GM12801 (cell line): Measurements from ENCODE around the gene GPC6.

Experiments used
- TF ChIP-seq, protein P1 (sequence below): IDR thresholded peaks from one replicate; pipeline ENCODE4 v1.5.1; 2011; ENCODE audit warnings: control low read depth; ENCODE audit not compliant: insufficient read length; ENCODE audit errors: extremely low read depth

Gene GPC6

DNA sequence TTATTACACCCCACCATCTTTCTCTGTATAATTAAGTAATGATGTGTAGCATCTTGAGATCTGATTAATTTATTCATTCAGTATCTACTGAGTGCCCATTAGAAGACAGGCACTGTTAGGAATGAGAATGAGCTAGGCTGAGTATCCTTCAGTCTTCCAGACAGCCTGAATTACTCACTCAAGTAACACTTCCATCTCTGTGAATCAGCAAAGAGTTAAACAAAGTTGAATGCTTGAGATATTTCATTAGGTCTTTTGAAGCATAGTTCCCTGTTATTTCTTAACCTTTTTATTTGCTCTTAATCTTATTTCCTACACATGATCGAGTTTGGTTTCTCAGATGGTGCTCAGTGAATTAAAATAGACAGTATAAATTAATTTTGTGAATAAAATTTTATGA lies 839.1 kb downstream of the GPC6 start:
- TF ChIP-seq, protein P1, sequence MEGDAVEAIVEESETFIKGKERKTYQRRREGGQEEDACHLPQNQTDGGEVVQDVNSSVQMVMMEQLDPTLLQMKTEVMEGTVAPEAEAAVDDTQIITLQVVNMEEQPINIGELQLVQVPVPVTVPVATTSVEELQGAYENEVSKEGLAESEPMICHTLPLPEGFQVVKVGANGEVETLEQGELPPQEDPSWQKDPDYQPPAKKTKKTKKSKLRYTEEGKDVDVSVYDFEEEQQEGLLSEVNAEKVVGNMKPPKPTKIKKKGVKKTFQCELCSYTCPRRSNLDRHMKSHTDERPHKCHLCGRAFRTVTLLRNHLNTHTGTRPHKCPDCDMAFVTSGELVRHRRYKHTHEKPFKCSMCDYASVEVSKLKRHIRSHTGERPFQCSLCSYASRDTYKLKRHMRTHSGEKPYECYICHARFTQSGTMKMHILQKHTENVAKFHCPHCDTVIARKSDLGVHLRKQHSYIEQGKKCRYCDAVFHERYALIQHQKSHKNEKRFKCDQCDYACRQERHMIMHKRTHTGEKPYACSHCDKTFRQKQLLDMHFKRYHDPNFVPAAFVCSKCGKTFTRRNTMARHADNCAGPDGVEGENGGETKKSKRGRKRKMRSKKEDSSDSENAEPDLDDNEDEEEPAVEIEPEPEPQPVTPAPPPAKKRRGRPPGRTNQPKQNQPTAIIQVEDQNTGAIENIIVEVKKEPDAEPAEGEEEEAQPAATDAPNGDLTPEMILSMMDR, result no peak

GRCh38 chr13:94073007-94073744 lies 846.6 kb downstream of the GPC6 start:
- TF ChIP-seq, protein P1, result no peak

GRCh38 chr13:94079876-94080275 lies 853.3 kb downstream of the GPC6 start:
- TF ChIP-seq, protein P1, result no peak

GRCh38 chr13:94080527-94080926 lies 853.9 kb downstream of the GPC6 start:
- TF ChIP-seq, protein P1, result no peak

- TF ChIP-seq, protein P1, result no peak
Observed at GRCh38 chr13:94087100-94087499, 860.5 kb downstream of the GPC6 start.

DNA sequence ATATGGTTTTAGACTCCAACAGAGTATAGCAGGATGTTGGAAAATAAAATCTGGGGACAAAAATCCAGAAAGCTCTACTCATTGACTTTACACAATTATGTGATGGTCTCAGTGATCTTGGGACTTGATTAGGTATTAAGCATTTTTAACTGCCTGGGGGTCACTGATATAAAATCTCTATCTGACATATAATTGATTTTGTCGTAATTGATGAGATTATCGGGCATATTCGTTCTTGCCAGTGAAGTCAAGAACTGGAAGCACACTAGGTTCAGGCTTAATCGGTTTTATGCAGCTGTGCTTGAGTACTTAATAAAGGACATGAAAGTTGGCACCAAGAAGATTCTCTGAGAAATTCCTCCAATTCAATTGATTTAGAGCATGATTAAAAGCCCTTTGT lies 862.1 kb downstream of the GPC6 start:
- TF ChIP-seq, protein P1, result no peak

DNA sequence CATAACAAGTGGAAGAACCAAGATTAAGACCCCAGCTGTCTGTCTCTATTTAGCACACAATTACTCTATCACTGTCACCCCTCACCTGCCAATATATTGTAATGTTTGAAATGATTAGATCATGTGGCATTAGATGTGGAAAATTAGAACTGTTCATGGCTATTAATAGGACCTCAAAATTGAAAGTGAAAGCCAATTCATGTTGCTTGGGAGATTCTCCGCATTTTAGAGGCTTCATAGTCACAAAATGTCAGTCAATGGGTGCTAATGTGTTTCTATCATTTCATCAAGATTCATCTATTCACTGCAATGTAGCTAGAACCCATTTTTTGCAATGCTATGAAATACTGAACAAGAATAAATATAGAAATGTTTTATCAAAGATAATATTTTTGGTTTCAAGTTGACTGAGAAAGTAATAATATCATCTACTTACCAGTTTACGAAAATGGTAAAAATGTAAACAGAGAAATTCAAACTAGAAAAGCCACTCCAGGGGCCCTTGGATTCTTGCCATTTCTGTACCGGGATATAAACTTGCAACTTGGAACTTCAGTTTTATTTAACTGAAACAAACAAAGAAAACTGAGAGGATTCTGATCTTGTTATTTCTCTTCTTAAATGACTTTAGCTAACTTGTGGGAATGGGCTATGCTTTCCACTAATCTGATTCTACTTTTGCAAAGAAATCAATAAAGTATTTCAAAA lies 864.3 kb downstream of the GPC6 start:
- TF ChIP-seq, protein P1, result no peak
